GM10266 (cell line): ENCODE results near the gene PCDH1.

Source experiments
- DNase-seq: peaks from one replicate; pipeline ENCODE4 v3.0.0; 2012; ENCODE audit errors: extremely low spot score
- TF ChIP-seq, protein P1 (sequence below): IDR thresholded peaks from 2 replicates; pipeline ENCODE4 v1.5.1; 2012; ENCODE audit warnings: mild to moderate bottlenecking, low read depth; ENCODE audit not compliant: control insufficient read depth, insufficient read depth; ENCODE audit errors: missing control alignments

PCDH1 gene

DNA sequence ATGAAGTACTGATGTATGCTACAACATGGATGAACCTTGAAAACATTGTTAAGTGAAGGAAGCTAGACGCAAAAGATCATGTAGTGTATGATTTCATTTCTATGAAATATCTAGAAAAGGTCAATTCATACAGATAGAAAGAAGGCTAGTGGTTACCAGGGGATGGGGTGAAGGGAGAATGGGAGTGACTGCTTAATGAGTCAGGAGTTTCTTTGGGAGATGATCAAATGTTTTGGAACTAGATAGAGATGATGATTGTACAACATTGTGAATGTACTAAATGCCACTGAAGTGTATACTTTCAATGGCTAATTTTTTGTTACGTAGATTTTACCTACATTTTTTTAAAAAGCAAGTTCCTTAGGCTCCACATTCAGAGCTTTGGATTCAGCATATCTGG lies 30.6 kb upstream of the PCDH1 start:
- no peak for DNase-seq
- TF ChIP-seq, protein P1, sequence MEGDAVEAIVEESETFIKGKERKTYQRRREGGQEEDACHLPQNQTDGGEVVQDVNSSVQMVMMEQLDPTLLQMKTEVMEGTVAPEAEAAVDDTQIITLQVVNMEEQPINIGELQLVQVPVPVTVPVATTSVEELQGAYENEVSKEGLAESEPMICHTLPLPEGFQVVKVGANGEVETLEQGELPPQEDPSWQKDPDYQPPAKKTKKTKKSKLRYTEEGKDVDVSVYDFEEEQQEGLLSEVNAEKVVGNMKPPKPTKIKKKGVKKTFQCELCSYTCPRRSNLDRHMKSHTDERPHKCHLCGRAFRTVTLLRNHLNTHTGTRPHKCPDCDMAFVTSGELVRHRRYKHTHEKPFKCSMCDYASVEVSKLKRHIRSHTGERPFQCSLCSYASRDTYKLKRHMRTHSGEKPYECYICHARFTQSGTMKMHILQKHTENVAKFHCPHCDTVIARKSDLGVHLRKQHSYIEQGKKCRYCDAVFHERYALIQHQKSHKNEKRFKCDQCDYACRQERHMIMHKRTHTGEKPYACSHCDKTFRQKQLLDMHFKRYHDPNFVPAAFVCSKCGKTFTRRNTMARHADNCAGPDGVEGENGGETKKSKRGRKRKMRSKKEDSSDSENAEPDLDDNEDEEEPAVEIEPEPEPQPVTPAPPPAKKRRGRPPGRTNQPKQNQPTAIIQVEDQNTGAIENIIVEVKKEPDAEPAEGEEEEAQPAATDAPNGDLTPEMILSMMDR = no peak

DNA sequence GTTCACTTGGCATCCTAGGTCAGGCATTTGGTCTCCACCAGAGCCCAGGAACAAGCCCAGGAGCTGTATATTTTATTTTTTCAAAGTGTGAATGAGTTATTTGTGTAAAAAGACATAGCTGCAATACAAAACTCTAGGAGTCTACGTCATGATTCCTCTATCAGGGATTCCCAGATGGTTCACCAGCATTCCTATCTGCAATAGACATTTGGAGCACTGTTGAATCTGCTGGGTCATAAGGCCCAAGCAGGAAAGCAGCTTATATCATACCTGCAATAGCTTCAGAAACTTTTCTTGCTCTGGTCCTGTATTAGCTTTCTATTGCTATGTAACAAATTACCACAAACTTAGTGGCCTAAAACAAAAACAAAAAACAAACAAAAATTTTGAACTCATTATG lies 28.8 kb upstream of the PCDH1 start:
- DNase-seq = no peak
- TF ChIP-seq, protein P1 = no peak

DNA sequence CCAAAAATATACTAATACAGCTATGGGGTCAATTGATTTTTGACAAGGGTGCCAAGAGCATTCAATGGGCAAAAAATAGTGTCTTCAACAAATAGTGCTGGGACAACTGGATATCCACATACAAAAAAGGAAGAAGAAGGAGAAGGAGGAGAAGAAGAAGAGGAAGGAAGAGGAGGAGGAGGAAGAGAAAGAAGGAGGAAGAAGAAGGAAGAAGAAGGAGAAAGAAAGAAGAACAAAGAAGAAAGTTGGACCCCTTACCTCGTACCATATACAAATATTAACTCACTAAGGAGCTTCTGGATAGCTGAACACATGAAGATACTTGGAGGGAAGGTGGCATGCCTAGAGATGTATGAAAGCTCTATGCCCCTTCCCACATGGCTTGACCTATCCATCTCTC lies 28.3 kb upstream of the PCDH1 start:
- TF ChIP-seq, protein P1 = no peak
- no peak for DNase-seq

DNA sequence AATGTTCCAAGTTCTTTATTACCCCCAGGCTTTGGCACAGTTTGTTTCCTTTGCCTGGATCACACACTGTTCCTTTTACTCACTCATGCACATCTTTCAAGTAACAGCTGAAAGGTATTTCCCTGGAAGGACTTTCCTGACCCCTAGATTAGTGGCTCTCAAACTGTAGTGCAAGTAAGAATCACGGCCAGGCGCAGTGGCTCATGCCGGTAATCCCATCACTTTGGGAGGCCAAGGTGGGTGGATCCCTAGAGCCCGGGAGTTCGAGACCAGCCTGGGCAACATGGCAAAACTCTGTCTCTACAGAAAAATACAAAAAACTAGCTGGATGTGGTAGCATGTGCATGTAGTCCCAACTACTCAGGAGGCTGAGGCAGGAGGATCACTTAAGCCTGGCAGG lies 26.3 kb upstream of the PCDH1 start:
- TF ChIP-seq, protein P1 = no peak
- DNase-seq = no peak

DNA sequence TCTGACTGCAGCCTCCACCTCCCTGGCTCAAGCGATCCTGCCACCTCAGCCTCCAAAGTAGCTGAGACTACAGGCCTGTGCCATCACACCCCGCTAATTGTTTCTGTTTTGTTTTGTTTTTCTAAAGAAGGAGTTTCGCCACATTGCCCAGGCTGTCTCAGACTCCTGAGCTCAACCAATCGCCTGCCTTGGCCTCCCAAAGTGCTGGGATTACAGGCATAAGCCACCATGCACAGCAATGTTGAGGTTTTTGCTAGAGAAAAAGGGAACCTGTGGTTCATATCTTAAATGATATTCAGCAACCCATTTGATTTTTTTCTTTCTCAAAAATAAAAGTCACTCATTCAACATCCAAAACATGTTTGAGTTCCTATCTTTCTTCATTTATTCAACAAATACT lies 25.1 kb upstream of the PCDH1 start:
- no peak for DNase-seq
- TF ChIP-seq, protein P1 = no peak

DNA sequence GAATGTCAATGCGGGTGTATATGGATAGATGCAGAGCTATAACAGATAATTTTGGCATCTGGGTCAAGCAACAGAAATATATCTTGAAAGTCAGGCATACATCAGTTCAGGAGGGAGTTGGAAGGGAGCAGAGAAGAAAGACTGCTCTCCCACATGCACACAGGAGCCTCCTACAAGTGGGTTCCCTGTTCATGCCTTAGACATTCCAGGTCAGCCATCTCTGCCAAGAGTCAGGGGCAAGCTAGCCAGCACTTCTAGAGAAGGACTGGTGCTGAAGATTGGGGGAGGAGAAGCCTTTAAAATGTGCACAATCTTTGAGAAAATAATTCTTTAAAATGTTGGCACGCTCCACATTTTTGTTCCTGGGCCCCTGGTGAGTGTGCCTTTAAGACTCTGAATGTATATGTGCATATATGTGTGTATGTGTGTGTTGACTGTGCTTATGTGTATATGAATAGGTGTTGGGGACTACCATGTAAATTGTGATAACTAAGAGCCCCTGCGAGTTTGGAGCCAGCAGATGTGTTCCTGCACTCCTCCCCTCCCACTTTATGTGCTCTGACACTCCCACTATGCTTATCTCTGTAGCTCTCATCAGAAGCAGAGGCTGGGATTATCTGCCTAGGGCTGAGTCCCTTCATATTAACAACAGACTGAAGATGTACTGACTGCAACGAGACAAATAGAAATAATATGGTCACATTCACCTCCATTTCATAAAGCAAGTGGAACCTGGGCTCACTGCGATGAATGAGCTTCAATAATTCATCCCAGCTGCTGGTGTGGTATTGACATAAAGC lies 24.0 kb upstream of the PCDH1 start:
- no peak for DNase-seq
- TF ChIP-seq, protein P1 = no peak

DNA sequence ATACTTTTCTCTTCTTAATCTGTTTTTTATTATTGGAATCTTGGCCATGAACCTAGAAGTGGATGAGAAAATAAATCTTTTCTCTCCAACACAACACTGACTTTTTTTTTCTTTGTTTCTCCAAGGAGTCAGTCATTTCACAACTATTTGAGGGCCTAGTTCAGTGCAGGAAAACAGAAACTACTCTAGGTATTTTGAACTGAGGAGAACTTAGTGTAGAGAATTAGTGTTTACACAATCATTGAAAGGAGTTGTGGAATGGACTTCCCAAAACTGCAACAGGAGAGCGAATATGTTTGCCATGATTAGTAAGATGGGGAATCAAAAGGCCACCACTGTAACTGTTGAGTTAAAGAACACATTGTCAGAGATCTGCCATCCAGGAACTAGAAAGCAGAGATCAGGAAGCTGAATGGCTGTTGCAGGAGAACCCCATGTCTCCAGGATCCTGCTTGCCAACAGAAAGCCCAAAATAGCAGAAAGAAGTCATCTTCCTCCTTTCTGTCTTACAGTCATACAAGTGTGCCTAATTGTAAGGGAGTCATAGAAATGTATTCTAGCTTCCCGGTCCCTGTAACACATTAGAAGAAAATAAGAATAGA lies 20.3 kb upstream of the PCDH1 start:
- TF ChIP-seq, protein P1 = no peak

More for the DNA sequence above, 20.3 kb upstream of the PCDH1 start:
- DNase-seq = no peak
